Measurements from ENCODE around the gene HCAR1.
A peak's percentile ranks its signal among the peaks of the same experiment; 100 is the strongest.
"Not testable (repeated sequence)": the region's sequence is repeated elsewhere in the genome, so short reads cannot be mapped to it uniquely, and the experiment has no call there.

HCAR1 gene

GRCh38 chr12:122684297-122684813 lies 46.3 kb downstream of the HCAR1 start:
- H3K9me3 ChIP-seq = no peaks in the 10 kb centered on the region
- no peaks in the 10 kb centered on the region for H3K4me1 ChIP-seq
- intact Hi-C loops (cut with DNase I; ENCODE audit: low total_unique reads) = no loop called here
- H3K27me3 ChIP-seq = no peaks in the 10 kb centered on the region
- H3K36me3 ChIP-seq = no peaks in the 10 kb centered on the region
- no peak overlapping the region for H3K27ac ChIP-seq
- peak in 1 of 2 donors; percentile 1 for DNase-seq
- no peak for TF ChIP-seq CTCF (IDR thresholded peaks at IDR 0.05)
- no peak overlapping the region for H3K4me3 ChIP-seq

GRCh38 chr12:122681814-122682213 lies 48.8 kb downstream of the HCAR1 start:
- no peaks in the 10 kb centered on the region for H3K9me3 ChIP-seq
- intact Hi-C loops (cut with DNase I; ENCODE audit: low total_unique reads) = no loop called here
- no peaks in the 10 kb centered on the region for H3K27me3 ChIP-seq
- H3K36me3 ChIP-seq = no peaks in the 10 kb centered on the region
- DNase-seq = no peak
- no peak overlapping the region for H3K4me3 ChIP-seq
- H3K4me1 ChIP-seq = no peaks in the 10 kb centered on the region
- no peak for TF ChIP-seq CTCF (IDR thresholded peaks at IDR 0.05)
- no peak overlapping the region for H3K27ac ChIP-seq

GRCh38 chr12:122680989-122681388 lies 49.7 kb downstream of the HCAR1 start:
- H3K27ac ChIP-seq; DNase-seq; H3K36me3 ChIP-seq; H3K4me1 ChIP-seq; intact Hi-C loops (cut with DNase I; ENCODE audit: low total_unique reads); H3K9me3 ChIP-seq; H3K4me3 ChIP-seq; H3K27me3 ChIP-seq: not testable (repeated sequence)

- DNase-seq; H3K9me3 ChIP-seq; H3K4me3 ChIP-seq; H3K4me1 ChIP-seq; H3K27ac ChIP-seq; intact Hi-C loops (cut with DNase I; ENCODE audit: low total_unique reads); H3K36me3 ChIP-seq: not testable (repeated sequence)
- H3K27me3 ChIP-seq = peaks cover 0 to 11% of the 10 kb centered on the region in 2 donors
Measured at GRCh38 chr12:122676781-122677180, 53.9 kb downstream of the HCAR1 start.

Data from tibial artery (tissue), 4 donors.